HG02588 (cell line): ENCODE measurements around the gene L3MBTL3.

Experiments
- ATAC-seq: cut with Tn5 transposase; IDR thresholded peaks from one replicate; pipeline ENCODE4 v1.9.1; 2021; ENCODE audit warnings: mild to moderate bottlenecking, moderate library complexity; ENCODE audit not compliant: unreplicated experiment

L3MBTL3 gene

GRCh38 chr6:130176378-130176777, 158.0 kb downstream of the L3MBTL3 start:
- no peak for ATAC-seq

DNA sequence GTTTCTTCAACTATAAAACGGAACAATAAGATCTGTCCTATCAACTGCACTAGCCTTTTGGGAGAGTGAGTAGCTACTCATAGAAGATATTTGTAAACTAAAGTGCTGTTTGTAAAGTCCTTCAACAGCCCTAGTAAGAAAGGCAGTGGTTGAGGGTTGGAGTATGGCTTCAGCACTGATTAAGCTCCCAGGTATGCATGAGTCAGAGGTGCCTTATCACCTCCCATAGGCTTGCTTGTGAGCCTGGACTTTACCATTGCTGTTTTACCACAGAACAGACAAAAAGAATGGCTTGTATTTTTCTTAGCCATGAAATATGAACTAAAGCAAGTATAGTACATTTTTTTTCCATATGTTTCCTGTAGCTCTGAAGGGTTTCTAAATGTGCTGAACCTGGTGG, 160.3 kb downstream of the L3MBTL3 start:
- ATAC-seq = no peak

DNA sequence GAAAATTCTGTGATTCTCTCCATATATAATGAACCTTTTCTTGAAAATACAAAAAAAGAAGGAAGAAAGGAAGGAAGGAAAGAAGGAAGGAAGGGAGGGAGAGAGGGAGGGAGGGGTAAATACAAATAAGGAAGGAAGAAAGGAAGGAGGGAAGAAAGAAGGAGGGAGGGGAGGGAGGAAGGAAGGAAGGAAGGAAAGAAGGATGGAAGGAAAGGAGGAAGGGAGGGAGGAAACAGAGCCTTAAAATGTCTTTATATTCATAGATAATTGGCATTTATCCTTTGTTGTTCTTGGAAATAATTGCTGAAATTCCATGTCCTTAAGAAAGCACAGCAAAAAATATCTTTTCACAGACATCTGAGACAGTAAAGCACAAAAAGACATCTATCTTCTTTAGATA, 164.1 kb downstream of the L3MBTL3 start:
- ATAC-seq = no peak

GRCh38 chr6:130183271-130184222, 165.2 kb downstream of the L3MBTL3 start:
- ATAC-seq = no peak

DNA sequence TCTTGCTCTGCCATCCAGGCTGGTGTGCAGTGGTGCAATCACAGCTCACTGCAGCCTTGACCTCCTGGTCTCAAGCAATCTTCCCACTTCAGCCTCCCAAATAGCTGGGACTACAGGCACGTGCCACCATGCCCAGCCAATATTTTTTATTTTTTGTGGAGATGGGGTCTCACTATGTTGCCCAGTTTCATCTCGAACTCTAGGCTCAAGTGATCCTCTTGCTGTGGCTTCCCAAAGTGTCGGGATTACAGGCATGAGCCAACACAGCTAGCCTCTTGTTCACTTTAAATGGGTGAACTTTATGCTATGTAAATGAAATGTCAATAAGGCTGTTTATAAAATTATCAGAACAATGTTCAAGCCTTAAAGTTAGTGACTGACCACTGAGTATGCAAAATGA, 167.3 kb downstream of the L3MBTL3 start:
- ATAC-seq = no peak

DNA sequence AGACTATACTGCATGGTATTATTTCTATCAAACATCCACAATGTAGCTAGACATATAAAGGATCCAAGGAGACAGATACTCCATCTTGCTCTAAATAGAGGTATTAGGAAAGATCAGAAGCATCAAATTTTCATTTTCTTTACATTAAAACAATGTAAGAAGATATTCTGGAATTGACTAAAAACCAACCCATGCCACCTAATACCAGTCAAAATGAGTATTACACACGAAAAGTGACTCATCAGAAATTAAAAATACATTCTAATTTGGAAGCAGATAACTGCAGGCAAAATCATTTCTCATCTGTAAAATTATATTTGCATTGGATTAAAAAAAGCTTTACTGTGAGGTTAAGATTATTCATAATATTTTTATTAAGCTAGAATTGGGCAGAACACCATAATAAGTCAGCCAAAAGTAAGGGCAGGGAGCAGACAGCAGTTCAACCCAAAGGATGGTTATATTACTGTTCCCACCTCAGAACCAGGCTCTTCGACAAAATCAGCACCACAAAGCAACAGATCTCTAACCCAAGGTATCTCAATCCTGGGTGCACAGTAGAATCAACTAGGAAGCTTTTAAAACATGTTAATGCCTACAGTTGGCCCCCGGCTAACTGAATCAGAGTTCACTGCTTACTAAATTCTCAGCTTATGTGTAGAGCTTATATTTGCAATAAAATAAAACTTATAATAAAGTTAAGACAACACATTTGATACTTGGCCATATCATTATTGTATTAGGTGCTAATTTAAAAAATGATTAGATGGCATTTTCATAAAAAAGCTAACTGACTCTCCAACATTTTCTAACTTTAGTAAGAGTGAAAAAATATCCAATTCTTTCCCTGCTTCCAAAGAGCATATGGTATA, 169.2 kb downstream of the L3MBTL3 start:
- ATAC-seq = no peak

- no peak for ATAC-seq
Measured at GRCh38 chr6:130188207-130188899, 170.0 kb downstream of the L3MBTL3 start.

DNA sequence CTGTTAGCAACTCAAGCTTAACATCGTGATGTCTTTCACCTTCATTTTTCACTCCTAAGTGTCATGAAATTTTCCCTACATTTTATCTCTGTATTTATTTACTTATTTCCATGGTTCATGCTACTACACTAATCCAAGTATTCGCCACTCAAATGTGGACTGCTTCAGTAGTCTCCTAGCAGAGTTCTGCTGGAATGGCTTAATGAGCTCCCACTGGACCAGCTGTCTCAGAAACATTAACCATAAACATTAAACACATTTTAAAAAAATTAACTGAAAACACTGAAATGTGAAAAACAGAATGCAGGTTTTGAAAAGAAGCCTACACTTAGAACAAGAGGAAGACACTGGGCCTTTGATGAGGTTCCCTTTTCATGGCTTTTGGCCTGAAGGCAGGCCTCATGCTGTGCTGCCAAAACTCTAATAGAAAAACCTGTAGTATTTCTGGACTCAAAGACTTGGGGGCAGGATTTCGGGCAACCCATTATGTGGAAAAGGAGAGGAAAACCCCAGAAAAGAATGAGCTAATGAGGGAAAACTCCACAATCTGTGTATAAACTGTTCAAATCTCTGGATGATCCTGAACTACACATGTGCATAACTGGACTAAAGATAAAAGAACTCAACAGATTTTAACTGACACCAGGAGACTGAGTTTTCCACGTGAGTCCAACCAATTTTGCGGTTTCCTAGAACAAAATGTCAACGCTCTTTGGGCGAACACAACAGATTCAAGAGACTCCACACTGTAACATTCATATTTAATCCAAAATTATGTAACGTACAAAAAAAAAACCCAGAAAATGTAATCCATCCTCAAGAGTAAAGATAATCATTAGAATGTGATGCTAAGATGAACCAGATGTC, 171.4 kb downstream of the L3MBTL3 start:
- no peak for ATAC-seq
